Activated CD8-positive, alpha-beta memory T cell treated with anti-CD3 and anti-CD28 coated beads for 4 hours (primary cell): ENCODE data around the gene PRKCH.

Experiments
- DNase-seq, 2 donors: peaks; one replicate each; pipeline ENCODE4 v3.0.0-alpha.2; 2020; ENCODE audit warnings: low read depth in 2 of 2

PRKCH gene

DNA sequence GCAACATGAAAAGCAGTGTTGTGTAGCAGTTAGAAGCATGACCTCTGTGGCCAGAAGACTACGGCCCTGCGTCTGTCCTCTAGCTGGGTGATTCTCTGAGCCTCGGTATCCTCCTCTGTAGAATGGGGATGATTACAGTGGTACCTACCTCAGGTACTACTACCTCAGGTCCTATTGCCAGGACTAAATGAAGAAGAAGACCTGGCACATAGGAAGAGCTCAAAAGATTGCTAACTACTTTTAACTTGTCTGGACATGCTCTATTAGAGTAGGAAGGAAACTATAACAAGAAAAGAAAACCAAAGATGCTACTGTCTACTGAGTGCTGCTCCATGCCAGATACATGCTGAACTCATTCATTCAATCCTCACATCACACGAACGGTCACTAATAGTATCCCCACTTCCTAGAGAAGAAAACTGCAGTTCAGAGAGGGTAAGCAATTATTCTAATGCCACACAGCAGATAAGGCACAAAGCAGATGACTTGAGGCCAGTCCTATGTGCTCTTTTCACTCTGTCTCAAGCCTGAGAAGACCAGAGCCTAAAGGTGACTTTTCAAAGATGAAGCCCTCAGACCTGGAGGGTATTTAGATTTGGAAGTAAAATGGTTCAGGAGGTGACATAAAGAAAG lies 265.8 kb downstream of the PRKCH start:
- DNase-seq: no peak

- DNase-seq: no peak
Measured at GRCh38 chr14:61588419-61588901, 267.1 kb downstream of the PRKCH start.

GRCh38 chr14:61589691-61590581 lies 268.6 kb downstream of the PRKCH start:
- DNase-seq: no peak

GRCh38 chr14:61591862-61592261 lies 270.5 kb downstream of the PRKCH start:
- DNase-seq: no peak

GRCh38 chr14:61593330-61593729 lies 272.0 kb downstream of the PRKCH start:
- DNase-seq: no peak

DNA sequence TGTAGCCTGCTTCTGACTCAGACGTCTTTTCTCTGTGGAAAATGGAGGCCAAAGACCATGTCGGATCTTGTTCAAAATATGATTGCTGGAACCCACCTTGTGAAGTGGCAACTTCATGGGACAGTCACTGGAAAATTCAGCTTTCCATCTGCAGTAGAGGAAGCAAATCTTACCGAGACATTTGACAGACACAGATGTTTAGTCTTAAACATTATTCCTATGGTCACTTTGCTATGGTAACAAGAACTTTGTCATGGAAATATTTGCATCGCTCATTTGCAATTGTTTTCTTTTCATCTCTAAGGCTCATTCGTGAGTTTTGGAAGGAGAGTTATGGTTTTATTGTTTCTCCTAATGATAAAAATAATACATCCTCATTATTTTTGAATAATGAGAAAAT lies 275.6 kb downstream of the PRKCH start:
- DNase-seq: no peak

DNA sequence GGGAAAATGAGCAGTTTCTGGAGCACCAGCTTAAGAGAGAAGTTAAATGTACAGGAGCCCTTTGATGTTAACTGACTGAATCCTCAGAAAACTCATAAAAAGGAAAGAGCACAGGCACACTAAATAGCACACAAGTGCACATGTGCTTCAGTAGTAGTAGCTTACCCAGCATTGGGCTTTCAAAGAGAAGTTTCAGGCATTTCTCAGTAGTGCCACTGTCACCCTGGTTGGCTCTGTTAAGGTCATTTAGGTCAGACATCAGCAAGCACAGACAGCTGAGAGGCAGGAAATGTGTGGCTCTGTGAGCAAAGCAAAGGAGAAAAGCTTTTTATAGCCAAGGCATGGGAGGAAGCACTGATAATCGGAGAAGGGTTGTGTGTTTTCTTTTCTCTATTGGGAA lies 277.6 kb downstream of the PRKCH start:
- no peak for DNase-seq

GRCh38 chr14:61599942-61600341 lies 278.6 kb downstream of the PRKCH start:
- DNase-seq: no peak
